SK-N-SH (cell line): ENCODE measurements around the gene CSNK2B.

Experiments
- GABPA ChIP-seq: IDR thresholded peaks from 2 replicates; pipeline ENCODE4 v1.4.0; 2012; ENCODE audit warnings: low read depth, mild to moderate bottlenecking
- GATA2 ChIP-seq: sonication (generic); formaldehyde crosslinking; IDR thresholded peaks from 2 replicates; pipeline ENCODE4 v1.5.0; 2020; ENCODE audit warnings: mild to moderate bottlenecking, missing genetic modification reagents
- JUND ChIP-seq: IDR thresholded peaks from 2 replicates; pipeline ENCODE4 v1.4.0; 2012
- POLR2AphosphoS5 ChIP-seq: IDR thresholded peaks from 2 replicates; pipeline ENCODE4 v1.6.1; 2012; ENCODE audit warnings: low read depth, low read length
- RAD21 ChIP-seq: IDR thresholded peaks from 2 replicates; pipeline ENCODE4 v1.6.1; 2012; ENCODE audit warnings: mild to moderate bottlenecking, low read length
- SIN3A ChIP-seq: IDR thresholded peaks from 2 replicates; pipeline ENCODE4 v1.6.1; 2012; ENCODE audit warnings: low read depth, mild to moderate bottlenecking, low read length, moderate library complexity, borderline replicate concordance
- SMC3 ChIP-seq: IDR thresholded peaks from 2 replicates; pipeline ENCODE4 v1.6.1; 2012; ENCODE audit warnings: low read depth, low read length, improper control_type of control experiment
- YY1 ChIP-seq: IDR thresholded peaks from 2 replicates; pipeline ENCODE4 v1.4.0; 2012; ENCODE audit warnings: low read depth, mild to moderate bottlenecking
- TF ChIP-seq, protein P1 (sequence below): fragments of 200-600 bp; sonication (generic); IDR thresholded peaks from 2 replicates; pipeline ENCODE4 v1.6.1; 2017; ENCODE audit warnings: antibody characterized with exemption, mild to moderate bottlenecking, moderate library complexity
- TF ChIP-seq, protein P2 (sequence below): IDR thresholded peaks from 2 replicates; pipeline ENCODE4 v1.4.0; 2012; ENCODE audit warnings: low read depth
- TF ChIP-seq, protein P3 (sequence below): IDR thresholded peaks from 2 replicates; pipeline ENCODE4 v1.4.0; 2012; ENCODE audit warnings: low read depth, borderline replicate concordance

DNA sequence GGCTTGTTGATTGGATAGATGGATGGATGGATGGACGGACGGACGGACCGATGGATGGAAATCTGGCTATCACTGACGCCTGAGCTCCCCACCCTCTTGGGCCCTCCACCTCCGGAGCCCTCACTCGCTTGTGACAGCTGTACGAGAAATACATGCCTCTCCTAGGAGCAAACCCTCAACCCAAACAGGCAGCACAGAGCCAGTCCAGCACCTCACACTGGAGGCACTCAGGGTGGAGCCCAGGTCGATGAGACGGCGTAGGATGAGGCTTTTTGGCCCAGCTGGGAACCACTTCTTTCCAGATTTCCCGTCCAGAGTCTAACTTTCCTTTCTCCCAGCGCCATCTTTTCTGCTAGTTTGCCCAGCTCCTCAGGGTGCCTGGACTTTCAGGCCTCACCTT, 17.7 kb downstream of the CSNK2B start:
- TF ChIP-seq POLR2AphosphoS5 (no peak), YY1 (no peak), RAD21 (no peak), GABPA (no peak), GATA2 (no peak), SIN3A (no peak), JUND (no peak), SMC3 (no peak)
- TF ChIP-seq, protein P1, sequence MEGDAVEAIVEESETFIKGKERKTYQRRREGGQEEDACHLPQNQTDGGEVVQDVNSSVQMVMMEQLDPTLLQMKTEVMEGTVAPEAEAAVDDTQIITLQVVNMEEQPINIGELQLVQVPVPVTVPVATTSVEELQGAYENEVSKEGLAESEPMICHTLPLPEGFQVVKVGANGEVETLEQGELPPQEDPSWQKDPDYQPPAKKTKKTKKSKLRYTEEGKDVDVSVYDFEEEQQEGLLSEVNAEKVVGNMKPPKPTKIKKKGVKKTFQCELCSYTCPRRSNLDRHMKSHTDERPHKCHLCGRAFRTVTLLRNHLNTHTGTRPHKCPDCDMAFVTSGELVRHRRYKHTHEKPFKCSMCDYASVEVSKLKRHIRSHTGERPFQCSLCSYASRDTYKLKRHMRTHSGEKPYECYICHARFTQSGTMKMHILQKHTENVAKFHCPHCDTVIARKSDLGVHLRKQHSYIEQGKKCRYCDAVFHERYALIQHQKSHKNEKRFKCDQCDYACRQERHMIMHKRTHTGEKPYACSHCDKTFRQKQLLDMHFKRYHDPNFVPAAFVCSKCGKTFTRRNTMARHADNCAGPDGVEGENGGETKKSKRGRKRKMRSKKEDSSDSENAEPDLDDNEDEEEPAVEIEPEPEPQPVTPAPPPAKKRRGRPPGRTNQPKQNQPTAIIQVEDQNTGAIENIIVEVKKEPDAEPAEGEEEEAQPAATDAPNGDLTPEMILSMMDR = no peak
- TF ChIP-seq, protein P2, sequence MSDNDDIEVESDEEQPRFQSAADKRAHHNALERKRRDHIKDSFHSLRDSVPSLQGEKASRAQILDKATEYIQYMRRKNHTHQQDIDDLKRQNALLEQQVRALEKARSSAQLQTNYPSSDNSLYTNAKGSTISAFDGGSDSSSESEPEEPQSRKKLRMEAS = no peak
- TF ChIP-seq, protein P3, sequence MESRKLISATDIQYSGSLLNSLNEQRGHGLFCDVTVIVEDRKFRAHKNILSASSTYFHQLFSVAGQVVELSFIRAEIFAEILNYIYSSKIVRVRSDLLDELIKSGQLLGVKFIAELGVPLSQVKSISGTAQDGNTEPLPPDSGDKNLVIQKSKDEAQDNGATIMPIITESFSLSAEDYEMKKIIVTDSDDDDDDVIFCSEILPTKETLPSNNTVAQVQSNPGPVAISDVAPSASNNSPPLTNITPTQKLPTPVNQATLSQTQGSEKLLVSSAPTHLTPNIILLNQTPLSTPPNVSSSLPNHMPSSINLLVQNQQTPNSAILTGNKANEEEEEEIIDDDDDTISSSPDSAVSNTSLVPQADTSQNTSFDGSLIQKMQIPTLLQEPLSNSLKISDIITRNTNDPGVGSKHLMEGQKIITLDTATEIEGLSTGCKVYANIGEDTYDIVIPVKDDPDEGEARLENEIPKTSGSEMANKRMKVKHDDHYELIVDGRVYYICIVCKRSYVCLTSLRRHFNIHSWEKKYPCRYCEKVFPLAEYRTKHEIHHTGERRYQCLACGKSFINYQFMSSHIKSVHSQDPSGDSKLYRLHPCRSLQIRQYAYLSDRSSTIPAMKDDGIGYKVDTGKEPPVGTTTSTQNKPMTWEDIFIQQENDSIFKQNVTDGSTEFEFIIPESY = no peak
